Sigmoid colon (tissue), 7 donors: Measurements from ENCODE around the gene IRX3. TPM values are rescaled to one million over a fixed set of nuclear protein-coding genes. Genes with fewer than 3 reads are reported as not detected.

Experiments
- DNase-seq: peaks from one replicate; pipeline ENCODE4 v3.0.0-alpha.2; 2019
- H3K27ac ChIP-seq, 4 donors: fragments of 200-600 bp; sonication (generic); one replicate each; pipeline ENCODE4 v1.5.1; 2016 to 2019; ENCODE audit warnings: mild to moderate bottlenecking in 1 of 4
- H3K27me3 ChIP-seq, 3 donors: fragments of 200-600 bp; sonication (generic); one replicate each; pipeline ENCODE4 v1.5.1; 2019; ENCODE audit warnings: mild to moderate bottlenecking in 1 of 3
- H3K36me3 ChIP-seq, 4 donors: fragments of 200-600 bp; sonication (generic); one replicate each; pipeline ENCODE4 v1.5.1; 2016 to 2019
- H3K4me1 ChIP-seq, 4 donors: fragments of 200-600 bp; sonication (generic); one replicate each; pipeline ENCODE4 v1.5.1; 2017 to 2019
- H3K4me3 ChIP-seq, 4 donors: fragments of 200-600 bp; sonication (generic); one replicate each; pipeline ENCODE4 v1.5.1; 2017 to 2019; ENCODE audit warnings: mild to moderate bottlenecking in 2 of 4, moderate library complexity in 1 of 4
- H3K9me3 ChIP-seq, 4 donors: fragments of 200-600 bp in 3 of 4; sonication (generic) in 3 of 4; one replicate each; pipeline versions ENCODE4 v1.5.1 to v1.6.1; 2013 to 2019
- EP300 ChIP-seq, 4 donors: sonication (generic); formaldehyde crosslinking; IDR thresholded peaks; one replicate each; pipeline ENCODE4 v1.6.1; 2017; ENCODE audit warnings: antibody characterized with exemption in 4 of 4
- POLR2A ChIP-seq, 2 donors: fragments of 450-650 bp; IDR thresholded peaks; one replicate each; pipeline ENCODE4 v1.6.1; 2016; ENCODE audit warnings: antibody characterized with exemption in 2 of 2, mild to moderate bottlenecking in 2 of 2, moderate library complexity in 2 of 2
- POLR2AphosphoS5 ChIP-seq, 4 donors: sonication (generic); formaldehyde crosslinking; IDR thresholded peaks; one replicate each; pipeline ENCODE4 v1.6.1; 2017; ENCODE audit warnings: antibody characterized with exemption in 4 of 4
- WGBS, 2 donors: extraction: QIAGEN DNeasy Blood & Tissue Kit; methylation state at CpG; one replicate each; pipeline ENCODE4 v1.1.7; 2013; 5-methylcytosine and 5-hydroxymethylcytosine counted together
- intact Hi-C: fragments of 100-400 bp; cut with DNase I; formaldehyde crosslinking; loops from one replicate; pipeline ENCODE4 v1.15.1; 2023
- polyA plus RNA-seq, 3 donors: library from polyadenylated mRNA; stranded (reverse); fragments of 200-250 nt; gene quantifications; one replicate each; pipeline ENCODE4 v1.2.3, GENCODE V29; 2013
- total RNA-seq, 4 donors: library from RNA; depleted of rRNA; stranded (reverse); fragments of >200 nt; gene quantifications; one replicate each; pipeline ENCODE4 v1.1.0, GENCODE V29; 2016
- TF ChIP-seq, protein P1 (sequence below), 4 experiments: fragments of 450-650 bp in 3 of 4; fragments of 200-600 bp in 1 of 4; IDR thresholded peaks; one replicate each; pipeline ENCODE4 v1.5.1; 2016 to 2019; ENCODE audit warnings: antibody characterized with exemption in 4 of 4, mild to moderate bottlenecking in 3 of 4, moderate library complexity in 2 of 4
- donor health status: healthy with polysubstance abuse.
- donor health status: Bipolar disorder and iron deficiency.
- donor health status: healthy.

IRX3 gene
- total and polyA plus RNA-seq, 7 donors: 0.10 to 0.33 (median 0.27) TPM; not detected in 4

DNA sequence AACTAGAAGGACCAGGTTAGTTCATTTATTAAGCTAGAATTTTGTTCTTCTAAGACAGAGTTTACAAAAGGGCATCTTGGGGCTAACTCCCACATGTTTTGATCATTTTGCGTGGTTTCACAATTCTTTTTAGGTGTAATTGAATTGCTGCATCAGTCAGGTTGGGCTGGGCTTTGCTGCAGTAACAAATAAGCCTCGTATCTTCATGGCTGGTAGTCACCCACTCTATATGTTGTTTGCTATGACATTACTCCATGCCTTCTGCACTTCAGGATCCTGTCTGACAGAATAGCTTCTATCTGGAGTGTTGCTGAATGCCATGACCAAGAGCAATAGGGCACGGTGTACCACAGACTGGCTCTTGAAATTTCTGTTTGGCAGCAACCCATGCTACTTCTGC, 10.6 kb upstream of the IRX3 start:
- intact Hi-C loops: no loop called here
- no peak for DNase-seq
- WGBS, 2 donors: 91 to 92% methylated on average over 3 of the region's 3 CpGs
- Histone ChIP-seq H3K9me3 (peaks cover 0 to 6% (median 3%) of the 10 kb centered on the region in 4 donors), H3K36me3 (no peaks in the 10 kb centered on the region), H3K4me1 (no peaks in the 10 kb centered on the region), H3K4me3 (no peak overlapping the region), H3K27ac (no peak overlapping the region), H3K27me3 (peaks cover 0 to 34% (median 8%) of the 10 kb centered on the region in 3 donors)
- no peak for TF ChIP-seq EP300 (IDR thresholded peaks at IDR 0.05)
- TF ChIP-seq, protein P1, sequence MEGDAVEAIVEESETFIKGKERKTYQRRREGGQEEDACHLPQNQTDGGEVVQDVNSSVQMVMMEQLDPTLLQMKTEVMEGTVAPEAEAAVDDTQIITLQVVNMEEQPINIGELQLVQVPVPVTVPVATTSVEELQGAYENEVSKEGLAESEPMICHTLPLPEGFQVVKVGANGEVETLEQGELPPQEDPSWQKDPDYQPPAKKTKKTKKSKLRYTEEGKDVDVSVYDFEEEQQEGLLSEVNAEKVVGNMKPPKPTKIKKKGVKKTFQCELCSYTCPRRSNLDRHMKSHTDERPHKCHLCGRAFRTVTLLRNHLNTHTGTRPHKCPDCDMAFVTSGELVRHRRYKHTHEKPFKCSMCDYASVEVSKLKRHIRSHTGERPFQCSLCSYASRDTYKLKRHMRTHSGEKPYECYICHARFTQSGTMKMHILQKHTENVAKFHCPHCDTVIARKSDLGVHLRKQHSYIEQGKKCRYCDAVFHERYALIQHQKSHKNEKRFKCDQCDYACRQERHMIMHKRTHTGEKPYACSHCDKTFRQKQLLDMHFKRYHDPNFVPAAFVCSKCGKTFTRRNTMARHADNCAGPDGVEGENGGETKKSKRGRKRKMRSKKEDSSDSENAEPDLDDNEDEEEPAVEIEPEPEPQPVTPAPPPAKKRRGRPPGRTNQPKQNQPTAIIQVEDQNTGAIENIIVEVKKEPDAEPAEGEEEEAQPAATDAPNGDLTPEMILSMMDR (IDR thresholded peaks at IDR 0.05): no peak
- no peak for TF ChIP-seq POLR2A (IDR thresholded peaks at IDR 0.05)
- TF ChIP-seq POLR2AphosphoS5 (IDR thresholded peaks at IDR 0.05): no peak

DNA sequence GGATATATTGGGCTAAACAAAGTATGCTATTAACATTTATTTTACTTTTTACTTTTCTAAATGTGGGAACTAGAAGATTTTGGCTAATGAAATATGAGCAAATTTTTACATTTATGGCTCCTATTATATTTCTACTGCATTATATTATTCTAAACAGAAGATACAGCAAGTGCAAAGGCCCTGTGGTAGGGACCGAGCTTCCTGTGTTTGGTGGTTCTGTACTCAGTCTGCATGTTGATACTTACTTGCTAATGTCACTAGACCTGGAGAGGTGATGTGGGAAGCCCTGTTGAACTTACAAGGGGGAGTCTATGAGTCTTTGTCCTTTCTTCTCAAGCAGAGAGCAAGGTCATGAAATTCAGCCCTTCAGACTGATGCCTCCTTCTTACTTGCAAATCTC, 10.0 kb upstream of the IRX3 start:
- H3K27me3 ChIP-seq: peaks cover 0 to 40% (median 12%) of the 10 kb centered on the region in 3 donors
- DNase-seq: no peak
- H3K27ac ChIP-seq: no peak overlapping the region
- 95% methylated on average over 1 of the region's 1 CpG for WGBS, 2 donors
- TF ChIP-seq EP300 (IDR thresholded peaks at IDR 0.05) (no peak), POLR2A (IDR thresholded peaks at IDR 0.05) (no peak), POLR2AphosphoS5 (IDR thresholded peaks at IDR 0.05) (no peak)
- TF ChIP-seq, protein P1 (IDR thresholded peaks at IDR 0.05): no peak
- H3K36me3 ChIP-seq: no peaks in the 10 kb centered on the region
- intact Hi-C loops: no loop called here
- peaks cover 0 to 6% (median 3%) of the 10 kb centered on the region in 4 donors for H3K9me3 ChIP-seq
- H3K4me1 ChIP-seq: no peaks in the 10 kb centered on the region
- H3K4me3 ChIP-seq: no peak overlapping the region

DNA sequence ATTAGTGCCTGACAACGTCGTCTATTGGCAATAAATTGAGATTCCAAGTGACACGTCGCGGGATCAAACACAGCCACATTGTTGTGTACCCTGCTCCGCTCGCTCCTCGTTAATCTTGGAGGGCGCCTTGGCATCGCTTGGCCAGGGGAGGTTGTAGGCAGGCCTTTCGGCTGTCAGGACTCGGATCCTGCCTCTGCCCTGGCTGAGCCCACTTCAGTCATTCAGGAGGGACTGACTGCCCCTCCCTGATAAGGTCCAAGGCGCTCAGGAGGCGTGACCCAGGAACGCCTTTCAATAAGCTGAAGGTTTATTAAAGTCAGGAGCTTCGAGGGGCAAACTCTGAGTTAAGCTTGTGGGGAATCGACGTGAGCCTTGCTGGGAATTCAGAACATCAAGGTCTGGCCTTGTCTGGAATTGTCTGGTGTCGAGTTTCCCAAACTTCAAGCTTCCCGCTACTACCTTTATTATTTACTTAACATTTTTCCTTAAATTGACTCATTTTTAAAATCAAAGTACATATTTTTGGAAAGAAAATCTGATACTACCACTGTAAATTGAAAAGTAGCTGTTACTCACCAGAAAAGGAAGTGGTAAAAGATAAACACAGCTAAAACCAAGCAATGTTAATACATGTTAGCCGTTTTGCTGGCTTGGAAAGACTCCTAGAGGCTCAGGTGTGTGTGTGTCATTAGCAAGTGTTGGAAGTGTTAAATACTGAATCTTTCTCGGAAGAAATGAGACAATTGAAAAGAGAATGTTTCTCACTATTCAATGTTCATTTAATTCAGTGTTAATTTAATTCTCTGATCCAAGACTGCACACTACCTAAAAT, 5.3 kb upstream of the IRX3 start:
- H3K36me3 ChIP-seq: no peaks in the 10 kb centered on the region
- no peak overlapping the region for H3K4me3 ChIP-seq
- peaks cover 0 to 27% (median 23%) of the 10 kb centered on the region in 4 donors for H3K4me1 ChIP-seq
- no peak overlapping the region for H3K27ac ChIP-seq
- intact Hi-C loops: no loop called here
- WGBS, 2 donors: 14 to 17% methylated on average over 22 of the region's 22 CpGs
- H3K27me3 ChIP-seq: peaks cover 40 to 87% (median 59%) of the 10 kb centered on the region in 3 donors
- no peak for TF ChIP-seq POLR2AphosphoS5 (IDR thresholded peaks at IDR 0.05)
- peaks cover 0 to 4% (median 0%) of the 10 kb centered on the region in 4 donors for H3K9me3 ChIP-seq
- no peak for DNase-seq

DNA sequence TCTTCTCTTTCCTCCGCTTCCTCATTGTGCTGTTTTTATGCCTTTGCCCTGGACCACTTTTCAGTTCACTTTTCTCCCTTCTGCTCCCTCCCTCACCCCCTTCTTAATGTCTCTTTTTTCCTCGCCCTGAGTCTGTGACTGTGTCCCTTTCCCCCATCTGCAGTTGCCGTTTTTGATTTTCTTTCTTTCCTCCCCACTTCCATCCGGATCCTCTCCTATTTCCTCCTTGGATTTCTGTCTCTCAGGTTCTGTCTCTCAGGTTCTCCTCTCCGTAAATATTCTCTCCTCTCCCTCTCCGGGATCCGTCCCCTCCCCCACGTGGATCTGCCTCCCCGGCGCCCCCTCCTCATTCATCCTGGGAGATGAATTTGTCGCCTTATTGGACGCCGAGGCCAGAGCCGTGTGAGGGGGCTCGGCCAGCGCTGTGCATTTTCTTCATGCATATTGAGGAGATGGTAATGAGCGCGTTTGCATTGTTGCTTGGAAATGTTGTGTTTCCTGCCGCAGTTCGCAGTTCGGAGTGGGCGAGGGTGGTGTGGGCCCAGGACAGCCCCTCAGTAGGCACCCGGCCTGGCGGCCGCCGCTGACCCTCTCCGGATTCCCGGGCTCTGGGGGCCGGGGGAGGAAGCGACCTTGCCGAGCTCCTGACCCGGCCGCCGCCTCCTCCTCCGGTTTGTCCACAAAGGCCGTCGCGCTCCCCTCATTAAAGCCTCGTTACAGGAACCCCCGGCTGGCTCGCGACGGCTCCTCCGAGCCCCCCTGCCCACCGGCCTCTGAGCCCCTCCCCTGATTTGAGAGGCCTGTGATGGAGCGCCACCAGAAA, 4.5 kb upstream of the IRX3 start:
- no peak overlapping the region for H3K4me3 ChIP-seq
- H3K9me3 ChIP-seq: no peaks in the 10 kb centered on the region
- DNase-seq: no peak
- H3K4me1 ChIP-seq: peaks cover 0 to 33% (median 29%) of the 10 kb centered on the region in 4 donors
- TF ChIP-seq POLR2A (IDR thresholded peaks at IDR 0.05): no peak
- no peak for TF ChIP-seq EP300 (IDR thresholded peaks at IDR 0.05)
- TF ChIP-seq POLR2AphosphoS5 (IDR thresholded peaks at IDR 0.05): no peak
- TF ChIP-seq, protein P1 (IDR thresholded peaks at IDR 0.05): no peak
- intact Hi-C loops: no loop called here
- H3K27ac ChIP-seq: no peak overlapping the region
- no peaks in the 10 kb centered on the region for H3K36me3 ChIP-seq
- H3K27me3 ChIP-seq: peaks cover 41 to 94% (median 67%) of the 10 kb centered on the region in 3 donors
- WGBS, 2 donors: 6 to 8% methylated on average over 46 of the region's 46 CpGs
